Epithelial cell of prostate (primary cell): ENCODE measurements around the gene ALPK1.
"Not testable (repeated sequence)": the region's sequence is repeated elsewhere in the genome, so short reads cannot be mapped to it uniquely, and the experiment has no call there.

Experiments used
- DNase-seq: peaks from one replicate; pipeline ENCODE4 v3.0.0-alpha.2; 2011; ENCODE audit warnings: low read depth, low spot score
- H3K27ac ChIP-seq: fragments of 450-650 bp; 2 replicates; pipeline ENCODE4 v1.5.1; 2017; ENCODE audit warnings: mild to moderate bottlenecking

The ALPK1 gene

GRCh38 chr4:112296949-112297880, at the start of gene ALPK1:
Gene ALPK1, plus strand, starts transcription at chr4:112297369.
- peak; percentile 52 for DNase-seq
- H3K27ac ChIP-seq, result peak within 1 kb of the TSS; percentile 78

GRCh38 chr4:112251019-112251643, 46.0 kb upstream of the ALPK1 start:
- no peak for DNase-seq

GRCh38 chr4:112252234-112252633, 44.9 kb upstream of the ALPK1 start:
- H3K27ac ChIP-seq, result no peak overlapping the region
- DNase-seq, result no peak

More at GRCh38 chr4:112251019-112251643, 46.0 kb upstream of the ALPK1 start:
- no peak overlapping the region for H3K27ac ChIP-seq

- DNase-seq, result no peak
- H3K27ac ChIP-seq, result no peak overlapping the region
Measured at GRCh38 chr4:112253382-112254000, 43.7 kb upstream of the ALPK1 start.

GRCh38 chr4:112257098-112257497, 40.1 kb upstream of the ALPK1 start:
- no peak for DNase-seq
- H3K27ac ChIP-seq, result no peak overlapping the region

- no peak overlapping the region for H3K27ac ChIP-seq
- DNase-seq, result no peak
Measured at GRCh38 chr4:112266823-112267222, 30.3 kb upstream of the ALPK1 start.

GRCh38 chr4:112270051-112270450, 27.1 kb upstream of the ALPK1 start:
- H3K27ac ChIP-seq, result peak overlapping the region; percentile 96

GRCh38 chr4:112270640-112271421, 26.3 kb upstream of the ALPK1 start:
- H3K27ac ChIP-seq, result peak overlapping the region; percentile 96
- DNase-seq, result peak; percentile 46

More at GRCh38 chr4:112270051-112270450, 27.1 kb upstream of the ALPK1 start:
- no peak for DNase-seq

- peak overlapping the region; percentile 96 for H3K27ac ChIP-seq
- DNase-seq, result no peak
Measured at GRCh38 chr4:112272292-112272691, 24.9 kb upstream of the ALPK1 start.

GRCh38 chr4:112274959-112275358, 22.2 kb upstream of the ALPK1 start:
- no peak overlapping the region for H3K27ac ChIP-seq
- no peak for DNase-seq

GRCh38 chr4:112276113-112276512, 21.1 kb upstream of the ALPK1 start:
- no peak for DNase-seq
- H3K27ac ChIP-seq, result no peak overlapping the region

GRCh38 chr4:112277220-112277619, 19.9 kb upstream of the ALPK1 start:
- peak; percentile 70 for DNase-seq
- H3K27ac ChIP-seq, result peak overlapping the region; percentile 60

- DNase-seq, result no peak
- H3K27ac ChIP-seq, result peak overlapping the region; percentile 60
Measured at GRCh38 chr4:112277705-112278448, 19.3 kb upstream of the ALPK1 start.

GRCh38 chr4:112279025-112279881, 17.9 kb upstream of the ALPK1 start:
- H3K27ac ChIP-seq, result peak overlapping the region; percentile 16
- no peak for DNase-seq

GRCh38 chr4:112279882-112280315, 17.3 kb upstream of the ALPK1 start:
- H3K27ac ChIP-seq, result peak overlapping the region; percentile 16
- no peak for DNase-seq

- no peak for DNase-seq
- H3K27ac ChIP-seq, result no peak overlapping the region
Measured at GRCh38 chr4:112280386-112281056, 16.6 kb upstream of the ALPK1 start.

- not testable (repeated sequence) for H3K27ac ChIP-seq, DNase-seq
Measured at GRCh38 chr4:112281895-112282398, 15.2 kb upstream of the ALPK1 start.
